ENCODE data around the gene IL2RA. TPM values are rescaled to one million over a fixed set of nuclear protein-coding genes. Genes with fewer than 3 reads are reported as not detected.
"Not testable (repeated sequence)": the region's sequence is repeated elsewhere in the genome, so short reads cannot be mapped to it uniquely, and the experiment has no call there.

IL2RA gene
- total and polyA plus RNA-seq, 10 donors: 3.5 to 78.7 (median 15.4) TPM

DNA sequence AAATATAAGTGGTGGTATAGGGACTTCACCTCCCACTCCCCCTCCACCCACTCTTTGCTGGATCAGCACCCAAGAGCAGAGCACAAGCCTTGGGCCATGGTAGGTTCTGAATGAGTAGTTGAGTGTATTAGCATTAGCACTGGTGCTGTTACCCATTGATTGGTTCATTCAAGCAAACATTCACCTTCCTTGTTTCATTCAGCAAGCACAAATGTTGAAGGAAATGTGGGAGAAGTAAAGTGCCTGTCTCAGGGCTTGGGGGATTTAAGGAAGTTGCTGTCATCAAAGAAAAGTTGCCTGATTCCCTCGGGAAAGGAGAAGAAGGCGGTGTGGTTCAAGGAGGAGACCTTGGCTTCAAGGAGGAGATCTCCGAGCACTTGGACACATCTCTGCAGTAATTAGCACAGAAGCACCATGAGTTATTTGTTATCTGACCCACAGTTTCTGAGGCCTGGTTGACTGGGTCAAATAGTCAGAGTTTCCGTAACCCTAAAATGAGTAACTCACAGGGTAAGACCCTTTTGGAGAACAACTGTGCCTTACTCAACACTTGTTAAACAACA lies 17.3 kb downstream of the IL2RA start:
- intact Hi-C loops (cut with DNase I; ENCODE audit: low total_unique reads): no loop called here
- H3K27ac ChIP-seq: peak overlapping the region in 6 of 8 donors; percentile 13 to 70 (median 25)
- no peaks in the 10 kb centered on the region for H3K9me3 ChIP-seq
- no peaks in the 10 kb centered on the region for H3K27me3 ChIP-seq (replicated peaks in 1 of 7)
- H3K4me1 ChIP-seq: peaks cover 17 to 64% (median 35%) of the 10 kb centered on the region in 6 donors
- TF ChIP-seq, protein P1, sequence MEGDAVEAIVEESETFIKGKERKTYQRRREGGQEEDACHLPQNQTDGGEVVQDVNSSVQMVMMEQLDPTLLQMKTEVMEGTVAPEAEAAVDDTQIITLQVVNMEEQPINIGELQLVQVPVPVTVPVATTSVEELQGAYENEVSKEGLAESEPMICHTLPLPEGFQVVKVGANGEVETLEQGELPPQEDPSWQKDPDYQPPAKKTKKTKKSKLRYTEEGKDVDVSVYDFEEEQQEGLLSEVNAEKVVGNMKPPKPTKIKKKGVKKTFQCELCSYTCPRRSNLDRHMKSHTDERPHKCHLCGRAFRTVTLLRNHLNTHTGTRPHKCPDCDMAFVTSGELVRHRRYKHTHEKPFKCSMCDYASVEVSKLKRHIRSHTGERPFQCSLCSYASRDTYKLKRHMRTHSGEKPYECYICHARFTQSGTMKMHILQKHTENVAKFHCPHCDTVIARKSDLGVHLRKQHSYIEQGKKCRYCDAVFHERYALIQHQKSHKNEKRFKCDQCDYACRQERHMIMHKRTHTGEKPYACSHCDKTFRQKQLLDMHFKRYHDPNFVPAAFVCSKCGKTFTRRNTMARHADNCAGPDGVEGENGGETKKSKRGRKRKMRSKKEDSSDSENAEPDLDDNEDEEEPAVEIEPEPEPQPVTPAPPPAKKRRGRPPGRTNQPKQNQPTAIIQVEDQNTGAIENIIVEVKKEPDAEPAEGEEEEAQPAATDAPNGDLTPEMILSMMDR (IDR thresholded peaks at IDR 0.05 in 8 of 11, conservative IDR thresholded peaks at IDR 0.05 in 3 of 11): no peak
- TF ChIP-seq POLR2AphosphoS5 (IDR thresholded peaks at IDR 0.05): no peak
- no peak for TF ChIP-seq POLR2A (IDR thresholded peaks at IDR 0.05)
- no peak for DNase-seq
- H3K4me3 ChIP-seq: peak overlapping the region in 1 of 8 donors; percentile 6
- no peaks in the 10 kb centered on the region for H3K36me3 ChIP-seq
- WGBS, 5 donors: 41 to 45% (median 42%) methylated on average over 4 of the region's 4 CpGs

DNA sequence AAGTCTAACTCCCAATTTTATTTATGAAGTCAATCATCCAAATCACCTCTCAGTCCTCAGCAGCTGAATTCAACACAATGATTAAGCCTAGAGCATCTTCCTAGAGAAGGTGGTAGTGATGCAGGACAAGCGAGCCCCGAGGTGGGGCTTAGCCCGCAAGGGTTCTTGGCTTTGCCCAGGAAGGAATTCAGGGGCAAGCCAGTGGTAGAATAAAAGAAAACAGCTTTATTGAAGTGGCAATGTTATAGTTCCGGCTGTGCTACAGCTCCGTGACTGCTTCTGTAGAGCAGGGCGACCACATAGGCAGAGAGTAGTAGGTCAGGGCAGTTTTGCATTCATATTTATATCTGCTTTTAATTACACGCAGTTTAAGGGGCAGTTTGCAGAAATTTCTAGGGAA lies 18.1 kb downstream of the IL2RA start:
- Histone ChIP-seq H3K9me3 (no peaks in the 10 kb centered on the region), H3K36me3 (no peaks in the 10 kb centered on the region), H3K27ac (peak overlapping the region in 2 of 8 donors; percentile 10 to 50), H3K4me3 (no peak overlapping the region), H3K4me1 (peaks cover 11 to 57% (median 27%) of the 10 kb centered on the region in 6 donors), H3K27me3 (replicated peaks in 1 of 7) (no peaks in the 10 kb centered on the region)
- WGBS, 5 donors: 62 to 72% (median 64%) methylated on average over 7 of the region's 7 CpGs
- intact Hi-C loops (cut with DNase I; ENCODE audit: low total_unique reads): no loop called here
- no peak for DNase-seq
- TF ChIP-seq POLR2AphosphoS5 (IDR thresholded peaks at IDR 0.05) (no peak), POLR2A (IDR thresholded peaks at IDR 0.05) (no peak)
- TF ChIP-seq, protein P1 (IDR thresholded peaks at IDR 0.05 in 8 of 11, conservative IDR thresholded peaks at IDR 0.05 in 3 of 11): no peak

DNA sequence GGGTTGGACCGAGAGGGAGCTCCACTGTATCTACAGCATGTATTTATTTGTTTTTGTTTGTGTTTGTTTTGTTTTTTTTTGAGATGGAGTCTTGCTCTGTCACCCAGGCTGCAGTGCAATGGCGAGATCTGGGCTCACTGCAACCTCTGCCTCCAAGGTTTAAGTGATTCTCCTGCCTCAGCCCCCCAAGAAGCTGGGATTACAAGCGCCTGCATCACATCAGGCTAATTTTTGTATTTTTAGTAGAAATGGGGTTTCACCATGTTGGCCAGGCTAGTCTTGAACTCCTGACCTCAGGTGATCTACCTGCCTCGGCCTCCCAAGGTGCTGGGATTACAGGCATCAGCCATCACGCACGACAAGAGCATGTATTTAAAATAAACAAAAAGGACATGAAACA lies 18.8 kb downstream of the IL2RA start:
- 88 to 97% (median 92%) methylated on average over 6 of the region's 6 CpGs for WGBS, 5 donors
- DNase-seq; H3K4me3 ChIP-seq; H3K9me3 ChIP-seq; H3K27me3 ChIP-seq (replicated peaks in 1 of 7); H3K36me3 ChIP-seq; intact Hi-C loops (cut with DNase I; ENCODE audit: low total_unique reads): not testable (repeated sequence)
- peak overlapping the region in 1 of 8 donors; percentile 10 for H3K27ac ChIP-seq
- H3K4me1 ChIP-seq: peaks cover 11 to 56% (median 21%) of the 10 kb centered on the region in 6 donors

DNA sequence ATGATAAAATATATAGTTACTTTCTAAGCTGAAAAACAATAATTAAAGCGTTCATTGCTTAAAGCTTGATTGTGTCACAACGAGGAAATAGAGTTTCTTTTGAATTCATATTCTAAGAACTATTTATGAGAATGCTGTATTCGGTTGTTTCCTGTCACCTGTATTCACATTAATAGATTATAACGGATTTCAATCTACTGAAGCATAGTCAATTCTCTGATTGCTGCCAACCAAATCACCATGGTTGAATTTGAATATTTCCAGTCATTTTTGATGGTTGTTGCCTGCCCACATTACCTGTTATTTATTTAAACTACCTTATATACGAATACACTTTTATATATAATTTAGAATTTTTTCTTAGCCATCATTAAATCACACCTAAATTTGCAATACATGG lies 22.0 kb downstream of the IL2RA start:
- DNase-seq: no peak
- Histone ChIP-seq H3K4me3 (no peak overlapping the region), H3K27me3 (replicated peaks in 1 of 7) (no peaks in the 10 kb centered on the region), H3K4me1 (peaks cover 9 to 58% (median 19%) of the 10 kb centered on the region in 6 donors), H3K36me3 (no peaks in the 10 kb centered on the region), H3K9me3 (no peaks in the 10 kb centered on the region), H3K27ac (no peak overlapping the region)
- no peak for TF ChIP-seq POLR2AphosphoS5 (IDR thresholded peaks at IDR 0.05)
- TF ChIP-seq POLR2A (IDR thresholded peaks at IDR 0.05): no peak
- TF ChIP-seq, protein P1 (IDR thresholded peaks at IDR 0.05 in 8 of 11, conservative IDR thresholded peaks at IDR 0.05 in 3 of 11): no peak
- WGBS, 5 donors: 81 to 90% (median 88%) methylated on average over 5 of the region's 5 CpGs
- intact Hi-C loops (cut with DNase I; ENCODE audit: low total_unique reads): no loop called here

Data from spleen (tissue), 11 donors.